ENCODE measurements around the gene CERS6. TPM values are rescaled to one million over a fixed set of nuclear protein-coding genes. Genes with fewer than 3 reads are reported as not detected.
A peak's percentile ranks its signal among the peaks of the same experiment; 100 is the strongest.

The CERS6 gene
- total RNA-seq, 4 donors from 2014 or later = 17.6 to 31.1 (median 24.1) TPM

- Histone ChIP-seq H3K9me3 (no peaks in the 10 kb centered on the region), H3K4me3 (no peak overlapping the region), H3K27me3 (no peaks in the 10 kb centered on the region), H3K4me1 (peaks cover 0 to 32% (median 8%) of the 10 kb centered on the region in 3 donors), H3K27ac (no peak overlapping the region), H3K36me3 (no peaks in the 10 kb centered on the region)
- DNase-seq = no peak
- TF ChIP-seq POLR2A (IDR thresholded peaks at IDR 0.05) (no peak), CTCF (IDR thresholded peaks at IDR 0.05) (no peak)
- intact Hi-C loops (cut with DNase I) = no loop called here
- 78 to 86% methylated on average over 5 of the region's 5 CpGs for WGBS, 2 donors
These were observed 121.8 kb downstream of the CERS6 start for GRCh38 chr2:168577885-168578284.

- DNase-seq = no peak
- 79 to 81% methylated on average over 5 of the region's 5 CpGs for WGBS, 2 donors
- intact Hi-C loops (cut with DNase I) = no loop called here
- Histone ChIP-seq H3K27me3 (no peaks in the 10 kb centered on the region), H3K4me3 (no peak overlapping the region), H3K4me1 (peaks cover 0 to 39% (median 21%) of the 10 kb centered on the region in 3 donors), H3K36me3 (no peaks in the 10 kb centered on the region), H3K27ac (peak overlapping the region; percentile 9 to 45 (median 34)), H3K9me3 (no peaks in the 10 kb centered on the region)
- no peak for TF ChIP-seq CTCF (IDR thresholded peaks at IDR 0.05)
- no peak for TF ChIP-seq POLR2A (IDR thresholded peaks at IDR 0.05)
These were observed 127.1 kb downstream of the CERS6 start for GRCh38 chr2:168583064-168583709.

- H3K9me3 ChIP-seq = no peaks in the 10 kb centered on the region
- no peak for TF ChIP-seq POLR2A (IDR thresholded peaks at IDR 0.05)
- no peak for TF ChIP-seq CTCF (IDR thresholded peaks at IDR 0.05)
- H3K4me1 ChIP-seq = peaks cover 0 to 39% (median 21%) of the 10 kb centered on the region in 3 donors
- no peak for DNase-seq
- H3K27ac ChIP-seq = peak overlapping the region; percentile 9 to 45 (median 34)
- 16 to 33% methylated on average over 5 of the region's 5 CpGs for WGBS, 2 donors
- H3K4me3 ChIP-seq = no peak overlapping the region
- H3K27me3 ChIP-seq = no peaks in the 10 kb centered on the region
- H3K36me3 ChIP-seq = no peaks in the 10 kb centered on the region
- intact Hi-C loops (cut with DNase I) = no loop called here
These were observed 127.8 kb downstream of the CERS6 start for GRCh38 chr2:168583710-168584521.

GRCh38 chr2:168584911-168585310, 128.8 kb downstream of the CERS6 start:
- no peaks in the 10 kb centered on the region for H3K27me3 ChIP-seq

More at GRCh38 chr2:168584911-168585310, 128.8 kb downstream of the CERS6 start:
- Histone ChIP-seq H3K4me3 (no peak overlapping the region), H3K27ac (peak overlapping the region in 1 of 4 donors; percentile 45), H3K4me1 (peaks cover 0 to 39% (median 21%) of the 10 kb centered on the region in 3 donors), H3K36me3 (no peaks in the 10 kb centered on the region), H3K9me3 (no peaks in the 10 kb centered on the region)
- DNase-seq = no peak
- intact Hi-C loops (cut with DNase I) = no loop called here
- TF ChIP-seq CTCF (IDR thresholded peaks at IDR 0.05) (no peak), POLR2A (IDR thresholded peaks at IDR 0.05) (no peak)

Measured in esophagus squamous epithelium (tissue), 5 donors.